ENCODE measurements around the gene KMT2A. TPM values are rescaled to one million over a fixed set of nuclear protein-coding genes. Genes with fewer than 3 reads are reported as not detected.

The KMT2A gene
- total RNA-seq, 1 experiment from 2014 or later, result 50.4 TPM

DNA sequence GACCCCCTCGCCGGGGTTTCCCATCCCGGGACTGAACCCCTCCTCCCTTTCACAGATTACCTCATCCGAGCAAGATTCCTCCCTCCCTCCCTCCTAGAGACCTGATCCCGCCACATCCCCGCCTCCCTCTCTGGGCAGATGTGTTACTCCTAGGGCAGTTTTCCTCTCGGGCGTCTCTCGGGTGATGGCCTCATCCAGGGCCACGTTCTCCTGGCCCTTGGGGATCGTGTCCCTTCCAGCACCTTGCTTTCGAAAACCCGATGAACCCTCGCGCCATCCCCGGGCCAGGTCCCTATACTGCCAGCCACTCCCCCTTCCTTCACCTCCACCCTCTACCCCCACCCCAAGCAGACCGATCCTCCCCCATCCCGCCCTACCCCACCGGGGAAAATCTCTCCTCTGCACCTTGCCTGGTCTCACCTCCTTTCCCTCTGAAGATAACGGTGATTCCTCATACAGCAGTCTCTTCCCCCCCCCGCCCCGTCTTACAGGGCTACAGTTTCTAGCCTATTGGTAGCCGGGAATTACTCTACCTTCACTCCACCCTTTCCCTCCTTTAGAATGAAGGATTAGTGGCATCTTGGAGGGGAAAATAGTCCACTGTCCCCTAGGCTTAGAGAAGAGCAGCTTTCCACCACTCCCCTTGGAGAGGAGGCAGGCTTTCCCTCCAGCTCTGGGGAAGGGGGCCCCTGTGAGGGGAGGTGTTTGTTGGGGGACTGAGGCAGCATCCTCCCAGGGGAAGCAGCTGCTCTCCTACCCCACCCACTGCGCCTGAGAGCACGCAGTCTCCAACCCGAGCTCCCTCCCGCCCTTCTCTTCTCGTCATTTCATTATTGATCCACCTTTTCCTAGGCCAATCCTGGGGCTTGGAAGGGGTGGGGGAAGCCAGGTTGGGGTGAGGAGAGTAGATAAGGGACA lies 1.2 kb downstream of the KMT2A start:
- Histone ChIP-seq H2AFZ (ENCODE audit: low read depth, low read length, poor library complexity, severe bottlenecking) (no peak overlapping the region), H3K9me2 (ENCODE audit: insufficient read depth) (no peaks in the 10 kb centered on the region), H3K9ac (ENCODE audit: low read length) (peak overlapping the region; percentile 79), H3K4me1 (ENCODE audit: control insufficient read depth in 1 of 2, insufficient read depth in 2 of 2, low read length in 2 of 2) (peaks cover 16 to 36% of the 10 kb centered on the region in 2 experiments), H3K9me3 (ENCODE audit: control insufficient read depth in 1 of 2, insufficient read depth in 1 of 2, low read depth in 1 of 2, low read length in 2 of 2) (no peaks in the 10 kb centered on the region), H3K36me3 (ENCODE audit: control insufficient read depth in 1 of 2, insufficient read depth in 2 of 2, low read length in 2 of 2) (no peaks in the 10 kb centered on the region), H3K4me3 (replicated peaks in 1 of 2; ENCODE audit: low read depth in 1 of 2, low read length in 2 of 2) (peak overlapping the region; percentile 69 to 83), H4K20me1 (ENCODE audit: insufficient read depth) (peaks cover 22% of the 10 kb centered on the region), H3K79me2 (ENCODE audit: insufficient read depth, low read length) (peaks cover 59% of the 10 kb centered on the region), H3K4me2 (ENCODE audit: low read length) (peak overlapping the region; percentile 92), H3K27me3 (ENCODE audit: insufficient read depth, low read length) (no peaks in the 10 kb centered on the region), H3K27ac (ENCODE audit: low read depth, low read length) (peak overlapping the region; percentile 81)
- ChIA-PET CTCF (no interaction called here), POLR2A (no interaction called here), RAD21 (ENCODE audit: low non-redundant PET in 1 of 2, low total read pairs in 2 of 2, uncharacterized antibody in 2 of 2, unreplicated experiment in 2 of 2) (no interaction called here)
- BruUV-seq (replicated peaks), result TSS peak; percentile 28
- ATAC-seq (peak; percentile 14; the same call in 1 of the 2 replicates), DNase-seq (ENCODE audit: low read depth, low spot score) (no peak)
- TF ChIP-seq ZBTB33 (IDR thresholded peaks at IDR 0.05; ENCODE audit: extremely low read depth, insufficient replicate concordance, low read length) (no peak), ZNF274 (IDR thresholded peaks at IDR 0.05; ENCODE audit: low read depth, low read length) (no peak), EZH2 (IDR thresholded peaks at IDR 0.05) (no peak), EGR1 (IDR thresholded peaks at IDR 0.05; ENCODE audit: low read depth) (no peak), EZH2phosphoT487 (IDR thresholded peaks at IDR 0.05; ENCODE audit: borderline replicate concordance) (no peak), ATF3 (IDR thresholded peaks at IDR 0.05) (no peak), SRF (IDR thresholded peaks at IDR 0.05; ENCODE audit: low read depth) (no peak), SIN3A (IDR thresholded peaks at IDR 0.05; ENCODE audit: low read depth) (no peak), FOSL1 (IDR thresholded peaks at IDR 0.05; ENCODE audit: low read depth) (no peak), JUND (IDR thresholded peaks at IDR 0.05) (no peak), CBX3 (IDR thresholded peaks at IDR 0.05; ENCODE audit: low read depth) (no peak)
- TF ChIP-seq, protein P1, sequence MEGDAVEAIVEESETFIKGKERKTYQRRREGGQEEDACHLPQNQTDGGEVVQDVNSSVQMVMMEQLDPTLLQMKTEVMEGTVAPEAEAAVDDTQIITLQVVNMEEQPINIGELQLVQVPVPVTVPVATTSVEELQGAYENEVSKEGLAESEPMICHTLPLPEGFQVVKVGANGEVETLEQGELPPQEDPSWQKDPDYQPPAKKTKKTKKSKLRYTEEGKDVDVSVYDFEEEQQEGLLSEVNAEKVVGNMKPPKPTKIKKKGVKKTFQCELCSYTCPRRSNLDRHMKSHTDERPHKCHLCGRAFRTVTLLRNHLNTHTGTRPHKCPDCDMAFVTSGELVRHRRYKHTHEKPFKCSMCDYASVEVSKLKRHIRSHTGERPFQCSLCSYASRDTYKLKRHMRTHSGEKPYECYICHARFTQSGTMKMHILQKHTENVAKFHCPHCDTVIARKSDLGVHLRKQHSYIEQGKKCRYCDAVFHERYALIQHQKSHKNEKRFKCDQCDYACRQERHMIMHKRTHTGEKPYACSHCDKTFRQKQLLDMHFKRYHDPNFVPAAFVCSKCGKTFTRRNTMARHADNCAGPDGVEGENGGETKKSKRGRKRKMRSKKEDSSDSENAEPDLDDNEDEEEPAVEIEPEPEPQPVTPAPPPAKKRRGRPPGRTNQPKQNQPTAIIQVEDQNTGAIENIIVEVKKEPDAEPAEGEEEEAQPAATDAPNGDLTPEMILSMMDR (IDR thresholded peaks at IDR 0.05 in 2 of 3, conservative IDR thresholded peaks at IDR 0.05 in 1 of 3; ENCODE audit: borderline replicate concordance in 1 of 3, insufficient read depth in 1 of 3, low read depth in 2 of 3, low read length in 2 of 3), result no peak
- intact Hi-C loops (cut with micrococcal nuclease), result no loop called here
